ENCODE results near the gene CRB1. TPM values are rescaled to one million over a fixed set of nuclear protein-coding genes. Genes with fewer than 3 reads are reported as not detected.

CRB1 gene
- total RNA-seq, 2 donors from 2014 or later: 0.14 to 0.28 TPM

DNA sequence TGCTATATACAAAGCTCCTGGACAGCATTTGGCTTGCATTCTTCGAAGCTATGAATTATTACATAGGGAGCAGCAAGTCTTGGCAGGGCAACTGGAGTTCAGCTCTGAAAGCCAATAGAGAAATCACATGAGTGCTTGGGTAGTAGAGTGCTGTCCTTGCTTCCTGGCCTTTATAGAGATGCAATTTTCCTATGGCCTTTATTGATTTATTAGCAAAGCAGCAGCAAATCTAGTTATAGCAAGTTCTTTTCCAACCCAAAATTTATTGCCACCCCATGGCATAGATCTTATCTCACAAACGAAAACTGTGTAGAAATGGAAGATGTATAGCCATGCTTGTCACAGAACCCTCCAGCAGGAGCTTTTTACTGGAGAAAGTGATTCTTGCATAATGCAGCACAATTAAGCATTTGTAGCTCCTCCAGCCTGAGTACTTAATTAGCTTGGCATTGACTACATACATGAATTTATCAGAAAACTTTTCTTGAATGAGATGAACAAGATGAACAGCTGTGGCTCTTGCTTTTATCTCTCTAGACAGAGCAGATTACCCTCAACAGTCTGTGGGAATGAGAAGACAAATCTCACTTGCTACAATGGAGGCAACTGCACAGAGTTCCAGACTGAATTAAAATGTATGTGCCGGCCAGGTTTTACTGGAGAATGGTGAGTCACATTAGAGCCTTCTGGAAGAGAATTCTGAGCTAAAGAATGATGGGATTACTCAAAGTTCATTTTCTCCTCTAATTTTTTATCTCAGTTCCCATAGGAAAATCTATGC is 170.1 kb downstream of the CRB1 start:
- intact Hi-C loops (cut with DNase I): no loop called here
- no peak for DNase-seq (ENCODE audit: low spot score)

DNA sequence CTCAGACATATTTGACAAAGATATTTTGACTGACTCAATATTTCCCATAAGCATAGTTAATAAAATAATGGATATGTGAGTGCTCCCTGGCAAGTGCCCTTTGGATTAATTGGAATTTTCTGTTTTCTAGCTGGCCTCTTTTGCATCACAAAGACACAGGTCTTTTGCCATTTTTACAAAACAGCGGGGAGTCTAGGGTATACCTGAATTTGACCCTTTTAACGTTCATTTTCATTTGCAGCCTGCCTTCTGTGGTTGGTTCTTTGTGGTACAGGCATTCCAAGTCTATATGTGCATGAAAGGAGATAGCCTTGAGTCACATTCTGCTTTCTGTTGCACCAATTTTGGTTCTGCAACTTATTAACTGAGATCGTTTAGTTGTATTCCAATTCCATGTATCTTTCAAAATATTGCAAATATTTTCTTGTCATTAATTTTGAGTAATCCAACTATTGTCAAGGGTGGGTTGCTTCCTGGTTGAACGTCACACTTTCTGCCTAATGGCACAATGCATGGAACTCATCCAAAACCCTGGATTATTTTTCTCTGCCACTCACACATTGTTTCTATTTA is 171.7 kb downstream of the CRB1 start:
- intact Hi-C loops (cut with DNase I): no loop called here

DNA sequence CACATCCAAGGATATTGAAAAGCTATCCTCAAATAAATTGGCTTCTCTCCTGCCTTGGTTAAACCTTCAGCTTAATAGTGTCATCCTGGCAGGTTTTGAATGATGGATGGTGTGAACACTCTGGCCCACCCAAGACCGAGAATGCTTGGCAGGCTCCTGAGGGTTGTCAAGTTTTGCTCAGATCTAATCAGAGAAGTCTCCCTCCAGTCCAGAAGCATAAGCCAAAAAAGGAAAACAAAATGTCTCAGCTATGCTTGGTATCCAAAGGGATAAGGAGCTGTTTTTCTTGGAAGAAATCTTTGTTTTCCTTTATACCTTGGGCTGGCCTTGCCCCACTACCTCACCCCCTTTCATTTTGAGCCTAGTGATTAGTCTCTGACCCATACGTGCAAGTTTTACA is 172.7 kb downstream of the CRB1 start:
- intact Hi-C loops (cut with DNase I): no loop called here
- DNase-seq (ENCODE audit: low spot score): no peak

More for the DNA sequence above, 171.7 kb downstream of the CRB1 start:
- no peak for DNase-seq (ENCODE audit: low spot score)

DNA sequence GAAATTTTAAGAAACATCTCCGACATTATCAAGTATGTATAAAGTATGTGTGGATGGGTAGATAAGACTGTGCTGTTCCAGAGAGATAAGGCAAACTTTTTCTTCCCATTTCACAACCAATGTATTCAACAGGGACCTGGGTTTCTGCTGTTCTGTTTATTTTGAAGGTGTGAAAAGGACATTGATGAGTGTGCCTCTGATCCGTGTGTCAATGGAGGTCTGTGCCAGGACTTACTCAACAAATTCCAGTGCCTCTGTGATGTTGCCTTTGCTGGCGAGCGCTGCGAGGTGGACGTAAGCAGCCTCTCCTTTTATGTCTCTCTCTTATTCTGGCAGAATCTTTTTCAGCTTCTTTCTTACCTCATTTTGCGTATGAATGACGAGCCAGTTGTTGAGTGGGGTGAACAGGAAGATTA is 174.0 kb downstream of the CRB1 start:
- intact Hi-C loops (cut with DNase I): loop anchor here in 1 of 2 donors (2.0 kb wide), 1 partner anchor 59 kb away; no protein-coding TSS in a partner anchor
- no peak for DNase-seq (ENCODE audit: low spot score)

DNA sequence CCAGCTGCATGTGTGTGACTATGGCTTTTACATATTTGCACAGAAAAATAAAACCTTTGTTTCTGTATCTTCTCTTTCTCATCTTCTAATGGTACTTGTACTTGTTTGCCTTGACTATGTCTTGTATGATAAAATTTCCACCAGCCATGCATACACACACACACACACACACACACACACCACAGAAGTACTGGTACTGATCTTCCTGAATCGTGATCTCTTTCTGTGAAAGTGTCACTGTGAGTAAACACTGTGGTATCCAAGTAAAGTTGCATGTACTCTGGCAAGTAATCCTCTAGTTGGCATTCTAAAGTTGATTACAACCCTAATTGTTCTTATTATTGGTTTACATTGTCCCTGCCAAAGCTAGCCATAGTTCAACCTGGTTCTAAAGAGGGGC is 176.7 kb downstream of the CRB1 start:
- DNase-seq (ENCODE audit: low spot score): no peak
- intact Hi-C loops (cut with DNase I): no loop called here

DNA sequence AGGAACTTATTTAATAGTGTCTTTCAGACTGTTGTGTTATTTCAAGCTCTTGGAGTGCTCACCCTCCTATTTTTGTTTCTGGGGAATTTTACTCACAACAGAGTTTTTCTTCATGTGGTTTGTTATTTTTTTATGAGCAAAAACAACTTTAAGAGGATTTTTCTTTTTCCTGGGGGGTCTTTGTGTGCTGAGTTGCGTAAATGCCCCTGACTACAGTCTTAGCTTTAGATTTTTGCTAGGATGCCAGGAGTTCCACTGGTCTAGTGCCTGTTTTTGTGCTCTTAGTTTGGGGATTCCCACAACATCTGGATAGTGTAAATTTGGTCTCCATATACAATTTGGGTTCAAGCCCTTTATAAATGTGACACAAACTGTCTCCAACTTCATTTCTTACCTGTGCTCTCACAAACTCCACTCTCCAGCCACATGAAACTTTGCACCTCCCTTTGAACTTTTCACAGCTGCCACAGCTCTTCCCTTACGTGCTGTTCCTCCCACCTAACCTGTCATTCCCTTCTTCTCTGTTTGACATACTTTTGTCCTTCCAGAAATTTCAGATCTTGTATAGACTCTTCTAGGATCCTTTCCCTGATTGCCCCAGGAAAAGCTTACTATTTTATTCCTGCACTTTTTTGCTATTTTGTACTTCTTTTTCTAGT is 180.2 kb downstream of the CRB1 start:
- intact Hi-C loops (cut with DNase I): no loop called here
- DNase-seq (ENCODE audit: low spot score): no peak

DNA sequence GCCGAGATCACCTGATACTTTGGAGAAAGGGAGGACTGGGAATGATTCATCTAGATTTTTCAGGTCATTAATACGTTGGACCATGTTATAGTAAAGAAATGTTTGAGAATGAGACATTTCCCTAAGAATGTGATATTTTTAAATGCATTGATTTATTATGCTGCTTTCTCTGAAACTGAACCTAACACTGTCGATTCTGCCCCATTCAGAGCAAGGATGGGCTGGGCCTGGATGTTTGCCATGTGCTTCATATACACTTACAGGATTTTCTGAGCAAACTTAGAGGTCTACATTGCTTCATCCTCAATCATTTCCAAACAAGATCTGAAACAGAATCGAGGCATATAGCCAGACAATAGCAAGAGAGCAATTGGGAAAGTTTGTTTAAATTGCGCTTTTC is 183.3 kb downstream of the CRB1 start:
- intact Hi-C loops (cut with DNase I): no loop called here
- no peak for DNase-seq (ENCODE audit: low spot score)

DNA sequence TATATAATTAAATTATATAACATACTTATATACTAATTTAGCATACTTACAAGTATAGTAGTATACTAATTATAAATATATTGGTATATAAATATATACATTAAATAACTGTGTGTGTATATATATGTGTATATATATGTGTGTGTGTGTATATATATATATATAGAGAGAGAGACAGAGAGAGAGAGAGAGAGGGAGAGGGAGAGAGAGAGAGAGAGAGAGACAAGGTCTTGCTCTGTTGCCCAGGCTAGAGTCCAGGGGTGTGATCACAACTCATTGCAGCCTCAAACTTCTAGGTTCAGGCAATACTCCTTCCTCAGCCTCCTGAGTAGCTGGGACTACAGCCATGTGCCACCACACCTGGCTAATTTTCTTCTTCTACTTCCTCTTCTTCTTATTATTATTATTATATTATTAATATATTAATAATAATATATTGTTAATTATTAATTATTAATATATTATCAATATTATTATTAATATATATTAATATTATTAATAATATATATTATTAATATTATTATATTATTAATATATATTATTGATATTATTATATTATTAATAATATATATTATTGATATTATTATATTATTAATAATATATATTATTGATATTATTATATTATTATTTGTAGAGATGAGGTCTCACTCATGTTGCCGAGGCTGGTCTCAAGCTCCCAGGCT is 185.5 kb downstream of the CRB1 start:
- intact Hi-C loops (cut with DNase I): no loop called here
- DNase-seq (ENCODE audit: low spot score): no peak

DNA sequence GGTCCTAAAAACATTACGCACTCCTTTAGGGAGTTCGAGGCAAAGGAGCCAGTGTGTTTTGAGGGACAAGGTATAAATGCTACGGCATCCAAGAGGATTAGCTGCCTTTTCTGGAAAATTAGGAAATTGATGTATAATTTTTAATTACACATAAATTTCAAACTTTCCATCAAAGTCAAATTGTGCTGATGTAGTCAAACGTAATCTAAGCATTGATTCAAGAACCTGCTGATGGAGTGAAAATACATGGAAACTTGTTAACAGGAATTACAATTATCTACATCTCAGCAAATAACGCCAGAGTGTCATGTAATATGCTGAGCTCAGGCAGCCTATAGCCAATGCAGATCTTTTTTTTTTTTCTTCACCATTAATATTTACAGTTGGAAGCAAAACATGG is 194.5 kb downstream of the CRB1 start:
- intact Hi-C loops (cut with DNase I): no loop called here
- DNase-seq (ENCODE audit: low spot score): no peak

DNA sequence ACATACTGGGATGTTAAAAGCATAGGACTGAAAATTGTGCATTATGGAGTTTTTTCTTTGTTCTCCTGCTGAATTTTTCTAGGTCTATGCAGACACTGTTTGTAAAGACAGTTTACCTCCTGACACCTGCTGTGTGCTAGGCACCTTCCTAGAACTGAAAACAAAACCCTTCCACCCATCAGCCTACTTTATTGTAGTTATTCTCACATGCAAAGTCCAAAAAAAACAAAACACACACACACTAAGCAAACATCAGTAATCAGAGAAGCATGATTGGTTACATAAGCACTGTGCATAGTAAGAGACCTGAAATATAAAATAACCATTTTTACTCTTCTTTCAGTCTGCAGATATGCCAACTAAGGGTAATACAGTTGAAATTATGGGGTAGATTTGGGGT is 195.1 kb downstream of the CRB1 start:
- no peak for DNase-seq (ENCODE audit: low spot score)
- intact Hi-C loops (cut with DNase I): no loop called here

DNA sequence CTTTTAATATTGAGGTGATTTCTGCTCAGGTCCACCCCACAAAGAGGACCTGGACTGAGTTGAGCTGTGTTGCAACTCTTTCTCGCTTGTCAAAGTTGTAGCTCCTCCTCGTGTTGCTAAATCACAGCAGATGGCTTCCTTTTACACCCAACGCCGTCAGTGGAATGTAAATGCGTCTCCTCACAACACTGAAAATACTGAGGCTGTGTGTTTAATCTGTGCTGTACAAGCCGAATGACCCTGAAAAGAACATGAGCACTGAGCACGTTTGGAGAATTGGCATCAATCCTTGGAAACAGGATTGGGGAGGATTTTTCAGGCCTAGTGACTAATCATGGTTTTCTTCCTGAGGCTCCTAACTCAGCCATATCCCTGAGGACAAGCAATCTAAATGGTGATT is 196.0 kb downstream of the CRB1 start:
- intact Hi-C loops (cut with DNase I): no loop called here
- no peak for DNase-seq (ENCODE audit: low spot score)

DNA sequence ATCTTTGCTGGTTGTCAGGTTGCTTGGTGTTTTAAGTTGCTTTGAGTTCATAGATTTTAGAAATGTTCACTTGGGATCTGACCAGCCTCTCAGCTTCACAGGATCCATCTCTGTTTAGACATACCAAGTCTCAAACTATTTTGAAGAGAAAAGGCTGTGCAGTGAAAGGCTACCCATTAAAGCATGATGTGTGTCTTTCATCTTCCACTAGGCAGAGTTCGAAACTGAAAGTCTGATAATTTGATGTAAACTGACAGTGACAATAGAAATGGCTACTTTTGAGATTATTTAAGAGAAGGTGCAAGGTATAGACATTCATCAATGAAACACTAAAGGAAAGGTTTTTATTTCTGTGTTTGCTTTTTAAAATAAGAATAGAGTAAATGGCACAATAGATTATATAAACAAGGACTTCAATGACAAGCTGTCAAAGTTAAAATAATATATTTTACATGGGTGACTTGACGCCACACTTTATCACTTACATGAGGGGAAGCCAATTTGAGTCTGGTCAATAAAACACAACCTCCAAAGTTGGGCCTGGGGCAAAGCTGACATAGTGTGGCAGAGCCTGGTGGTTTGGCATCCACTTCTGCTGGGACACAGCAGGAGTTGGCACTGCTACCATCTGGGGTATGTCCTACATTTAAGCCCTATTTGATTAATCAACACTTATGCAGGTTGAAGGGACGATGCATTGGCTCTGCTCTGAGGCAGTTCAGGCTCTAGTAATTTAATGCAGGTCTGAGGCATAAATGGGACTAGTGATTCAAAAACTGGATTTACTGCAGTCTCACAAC is 197.7 kb downstream of the CRB1 start:
- DNase-seq (ENCODE audit: low spot score): no peak
- intact Hi-C loops (cut with DNase I): no loop called here

DNA sequence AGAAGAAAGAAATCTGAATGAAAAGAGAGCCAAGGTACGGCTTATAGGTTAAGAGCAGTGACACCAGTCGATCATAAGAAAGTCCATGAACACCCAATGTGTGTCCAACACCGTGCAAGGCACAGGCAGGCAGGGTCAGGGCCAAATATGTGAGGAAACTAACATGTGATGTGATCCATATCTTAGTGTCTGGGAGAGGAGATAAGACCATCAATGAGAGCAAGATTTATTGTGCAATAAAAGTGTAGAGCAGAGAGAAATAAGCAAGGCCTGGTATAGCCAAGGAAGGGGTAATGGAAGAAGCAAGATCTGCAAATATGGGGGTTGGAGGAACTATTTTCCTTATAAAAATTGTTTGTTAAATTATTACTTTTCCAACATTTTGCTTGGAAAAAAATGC is 198.8 kb downstream of the CRB1 start:
- intact Hi-C loops (cut with DNase I): no loop called here

DNA sequence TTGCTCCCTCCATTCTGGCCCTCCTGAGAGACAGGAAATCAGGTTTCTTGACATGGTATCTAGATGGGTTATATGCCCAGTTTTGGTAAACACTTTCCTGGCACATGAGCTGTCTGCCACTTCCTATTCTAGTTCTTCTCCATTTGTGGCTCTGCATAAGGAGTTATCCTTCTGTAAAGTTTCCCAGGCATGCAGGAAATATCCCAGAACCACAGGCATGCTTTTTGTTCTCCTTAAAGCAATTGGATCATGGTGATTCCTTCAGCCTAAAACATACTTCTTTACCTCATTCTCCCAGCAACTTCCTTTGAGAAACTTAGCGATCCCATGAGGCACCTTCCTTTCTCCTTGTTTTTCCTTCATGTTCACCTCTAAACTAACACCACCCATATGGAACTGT is 199.8 kb downstream of the CRB1 start:
- DNase-seq (ENCODE audit: low spot score): no peak
- intact Hi-C loops (cut with DNase I): no loop called here

More for the DNA sequence above, 198.8 kb downstream of the CRB1 start:
- DNase-seq (ENCODE audit: low spot score): no peak

DNA sequence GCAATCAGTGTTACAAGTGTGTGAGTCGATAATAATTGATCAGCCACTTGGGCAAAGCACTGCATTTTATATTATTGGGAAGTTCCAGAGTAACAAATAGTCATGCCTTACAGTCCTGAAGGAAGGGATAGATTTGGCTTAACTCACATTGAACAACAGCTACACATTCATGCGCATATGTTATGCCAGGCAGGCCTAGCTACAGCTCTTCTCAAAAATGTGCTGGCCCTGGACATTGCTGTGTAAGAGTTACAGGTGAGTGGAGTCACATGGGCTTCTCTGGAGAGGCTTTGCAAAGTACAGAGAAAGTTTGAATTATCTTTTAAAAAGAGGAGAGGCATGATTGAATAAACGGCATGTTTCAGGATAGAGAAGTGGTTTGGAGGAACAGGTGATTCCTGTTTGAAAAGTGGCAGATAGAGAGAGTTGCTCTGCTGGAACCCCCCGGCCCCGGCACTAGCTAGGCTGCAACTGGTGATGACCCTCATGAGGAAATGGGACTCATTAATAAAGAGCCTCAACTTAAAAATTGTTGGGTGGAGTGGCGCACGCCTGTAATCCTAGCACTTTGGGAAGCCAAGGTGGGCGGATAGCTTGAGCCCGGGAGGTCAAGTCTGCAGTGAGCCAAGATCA is 200.6 kb downstream of the CRB1 start:
- DNase-seq (ENCODE audit: low spot score): no peak
- intact Hi-C loops (cut with DNase I): no loop called here

DNA sequence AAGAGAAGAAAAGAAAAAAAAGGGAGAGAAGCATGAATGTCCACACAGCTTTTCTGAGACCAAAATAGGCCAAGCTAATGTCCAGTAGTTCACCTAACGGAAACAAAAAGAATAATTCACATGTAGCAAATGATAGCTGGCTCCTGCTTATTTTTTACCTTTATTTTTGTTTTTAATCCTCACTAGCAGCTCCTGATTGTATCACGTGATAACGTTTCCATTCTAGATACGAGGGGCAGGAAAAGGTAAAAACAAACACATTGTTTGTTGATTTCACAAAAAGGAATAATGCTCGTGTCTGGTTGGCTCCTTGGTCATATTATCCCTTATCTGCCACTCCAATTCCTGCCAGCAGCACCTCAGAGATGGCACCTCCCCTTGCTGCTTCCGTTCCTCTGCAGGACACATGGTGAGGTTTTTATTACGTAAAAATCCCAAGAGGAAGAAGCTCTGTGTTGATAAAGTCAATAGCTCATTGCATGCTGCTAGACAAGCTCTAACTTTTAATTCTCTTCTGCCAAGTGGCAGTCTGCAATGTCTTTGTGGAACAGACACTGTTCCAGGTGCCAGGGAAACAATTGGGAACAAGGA is 201.7 kb downstream of the CRB1 start:
- intact Hi-C loops (cut with DNase I): no loop called here
- DNase-seq (ENCODE audit: low spot score): no peak

DNA sequence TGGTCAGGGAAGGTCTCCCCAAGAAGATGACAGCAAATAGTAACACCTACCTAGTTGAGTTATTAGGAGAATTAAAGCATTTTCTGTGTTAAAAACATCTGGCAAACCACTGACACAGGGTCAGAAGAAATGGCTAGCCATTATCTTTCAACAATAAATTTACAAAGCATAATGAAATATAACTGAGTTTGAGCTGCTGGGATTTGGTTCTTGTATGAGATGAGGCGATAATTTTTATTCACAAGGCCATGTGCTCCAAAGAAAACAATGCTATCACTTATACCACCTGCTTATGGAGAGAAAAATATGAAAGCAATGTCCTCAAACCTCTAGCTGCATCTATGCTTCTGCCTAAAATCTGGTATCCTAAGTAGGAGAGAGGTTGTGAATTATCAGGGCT is 202.3 kb downstream of the CRB1 start:
- intact Hi-C loops (cut with DNase I): no loop called here
- DNase-seq (ENCODE audit: low spot score): no peak

DNA sequence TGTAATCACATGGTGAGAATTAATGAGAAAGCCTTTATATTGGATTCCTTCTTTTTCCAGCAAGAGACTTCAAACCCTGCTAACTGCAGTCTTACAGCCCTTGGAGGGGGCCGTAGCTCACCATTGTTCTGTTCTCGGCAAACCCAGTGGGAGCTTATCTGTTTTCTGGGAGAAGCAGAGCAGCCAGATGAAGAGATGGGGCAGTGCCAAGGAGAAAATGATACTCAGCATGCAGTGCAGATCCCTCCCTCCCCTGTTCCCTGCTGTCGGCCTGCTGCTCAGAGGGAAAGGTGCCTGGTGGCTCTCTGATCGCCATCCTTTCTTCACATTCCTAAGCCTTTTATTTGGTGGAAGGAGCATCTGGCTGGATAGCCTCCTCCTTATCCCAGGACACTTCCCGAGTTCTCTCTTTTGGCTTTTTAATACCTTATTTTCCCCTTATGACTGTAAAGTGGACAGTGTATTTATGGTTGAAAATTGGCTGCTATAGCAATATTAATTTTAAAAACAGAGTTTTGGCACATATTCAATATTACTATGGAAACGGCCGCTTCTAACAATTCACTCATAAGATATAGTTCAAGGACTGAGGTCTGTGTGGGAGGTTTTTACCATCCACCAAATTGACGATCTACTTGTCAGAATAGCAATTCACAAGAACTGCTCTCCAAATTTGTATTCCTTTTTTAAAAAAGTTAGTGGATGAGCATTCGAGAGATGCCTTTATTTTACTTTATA is 203.4 kb downstream of the CRB1 start:
- intact Hi-C loops (cut with DNase I): no loop called here
- no peak for DNase-seq (ENCODE audit: low spot score)
